Activated gamma-delta T cell (primary cell): Measurements from ENCODE around the gene TOX2.

ENCODE experiments used
- DNase-seq: peaks from one replicate; lab custom pipeline; 2025; lab: John Stamatoyannopoulos, UW

Gene TOX2

DNA sequence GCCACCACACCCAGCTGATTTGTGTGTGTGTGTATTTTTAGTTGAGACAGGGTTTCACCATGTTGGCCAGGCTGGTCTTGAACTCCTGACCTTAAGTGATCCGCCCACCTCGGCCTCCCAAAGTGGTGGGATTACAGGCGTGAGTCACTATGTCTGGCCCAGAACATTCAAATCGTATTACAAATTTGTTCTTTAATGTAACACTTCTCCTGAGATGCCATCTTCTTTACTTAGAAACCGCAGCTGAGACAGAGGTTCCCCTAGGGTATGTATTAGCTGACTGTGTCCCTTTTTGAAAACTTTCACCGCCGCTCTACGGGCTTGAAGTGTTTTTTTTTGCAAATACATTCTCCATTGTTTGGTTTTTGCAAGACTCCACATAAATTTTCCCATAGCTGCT is 62.6 kb downstream of the TOX2 start:
- no peak for DNase-seq

DNA sequence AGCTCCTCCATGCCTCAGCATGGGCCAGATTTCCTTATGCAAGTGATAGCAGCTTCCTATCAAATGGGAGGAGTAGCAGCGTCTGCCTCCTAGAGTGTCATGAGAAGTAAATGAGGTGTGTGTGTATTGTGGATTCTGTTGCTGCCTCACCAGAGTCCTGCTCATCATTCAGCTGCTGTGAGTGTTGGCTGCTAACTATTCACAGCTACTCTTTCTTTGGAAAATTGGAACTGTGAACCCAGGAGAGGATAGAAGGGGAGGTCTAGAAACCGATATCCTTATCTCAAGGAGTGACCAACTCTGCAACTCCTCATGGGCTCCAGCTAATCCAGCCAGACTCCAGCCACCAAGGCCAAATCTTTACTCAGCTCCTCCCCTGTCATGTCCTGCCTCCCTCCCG is 63.3 kb downstream of the TOX2 start:
- DNase-seq, result no peak

DNA sequence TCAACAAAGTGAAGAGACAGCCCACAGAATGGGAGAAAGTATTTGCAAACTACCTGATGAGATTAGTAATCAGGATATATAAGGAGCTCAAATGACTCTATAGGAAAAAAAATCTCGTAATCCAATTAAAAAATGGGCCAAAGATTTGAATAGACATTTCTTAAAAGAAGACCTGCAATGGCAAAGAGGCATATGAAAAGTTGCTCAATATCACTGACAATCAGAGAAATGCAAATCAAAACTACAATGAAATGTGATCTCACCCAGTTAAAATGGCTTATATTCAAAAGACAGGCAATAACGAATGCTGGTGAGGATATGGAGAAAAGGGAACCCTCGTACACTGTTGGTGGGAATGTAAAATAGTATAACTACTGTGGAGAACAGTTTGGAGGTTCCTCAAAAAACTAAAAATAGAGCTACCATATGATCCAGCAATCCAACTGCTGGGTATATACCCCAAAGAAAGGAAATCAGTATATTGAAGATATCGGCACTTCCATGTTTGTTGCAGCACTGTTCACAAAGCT is 65.0 kb downstream of the TOX2 start:
- DNase-seq, result no peak

DNA sequence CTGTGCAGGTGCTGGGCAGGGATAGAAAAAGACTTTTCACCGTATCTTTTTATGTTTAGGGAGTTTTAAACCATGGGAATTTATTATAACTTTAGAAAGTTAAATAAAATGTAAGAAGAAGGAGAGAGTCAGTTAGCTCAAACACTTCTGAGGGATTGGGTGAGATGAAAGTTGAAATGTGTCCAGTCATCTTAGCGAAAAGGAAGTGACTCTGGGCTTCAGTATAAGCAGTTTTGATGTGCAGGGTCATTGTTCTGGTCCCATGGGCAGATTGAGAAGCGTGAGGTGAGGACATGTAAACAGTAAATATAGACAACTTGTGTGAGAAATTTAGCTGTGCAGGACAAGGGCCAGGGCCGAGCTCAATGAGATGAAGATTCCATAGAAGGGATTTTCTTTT is 66.9 kb downstream of the TOX2 start:
- DNase-seq, result no peak

DNA sequence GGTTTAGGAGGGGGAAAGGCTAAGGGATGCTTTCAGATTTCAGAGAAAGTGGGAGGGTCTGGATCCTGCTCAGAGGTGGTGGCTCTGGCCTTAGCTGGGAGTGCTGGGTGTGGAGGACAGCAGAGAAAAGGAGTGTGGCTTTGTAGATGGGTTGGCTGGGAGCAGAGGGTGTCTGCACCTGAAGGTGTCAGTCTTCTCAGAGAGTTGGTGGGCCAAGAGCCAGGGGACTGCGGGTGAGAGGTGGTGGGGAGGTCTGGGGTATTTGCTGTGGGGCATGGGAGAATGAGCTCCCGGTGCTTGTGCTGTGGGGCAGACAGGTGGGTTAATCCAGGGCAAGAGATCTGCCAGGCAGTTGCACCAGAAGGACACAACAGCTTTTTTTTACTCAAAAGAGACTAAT is 67.4 kb downstream of the TOX2 start:
- no peak for DNase-seq

DNA sequence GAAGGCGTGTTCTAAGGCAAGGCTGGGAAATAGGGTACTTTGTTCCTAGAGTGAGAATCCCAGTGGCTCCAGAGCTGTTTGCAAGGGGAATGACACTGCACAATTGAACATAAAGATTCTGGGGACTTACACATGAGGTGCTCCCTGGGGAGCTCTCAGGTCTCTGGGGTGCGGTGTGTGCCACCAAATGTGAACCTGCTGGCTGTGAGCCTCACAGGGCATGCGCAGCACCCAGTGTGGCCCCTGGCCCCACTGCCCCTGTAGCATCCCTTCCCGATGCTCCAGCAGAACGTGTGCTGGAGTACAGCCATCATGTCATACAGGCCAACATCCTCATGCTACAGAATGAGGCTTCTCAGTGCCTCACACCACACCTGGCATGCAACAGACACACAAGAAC is 68.2 kb downstream of the TOX2 start:
- no peak for DNase-seq

DNA sequence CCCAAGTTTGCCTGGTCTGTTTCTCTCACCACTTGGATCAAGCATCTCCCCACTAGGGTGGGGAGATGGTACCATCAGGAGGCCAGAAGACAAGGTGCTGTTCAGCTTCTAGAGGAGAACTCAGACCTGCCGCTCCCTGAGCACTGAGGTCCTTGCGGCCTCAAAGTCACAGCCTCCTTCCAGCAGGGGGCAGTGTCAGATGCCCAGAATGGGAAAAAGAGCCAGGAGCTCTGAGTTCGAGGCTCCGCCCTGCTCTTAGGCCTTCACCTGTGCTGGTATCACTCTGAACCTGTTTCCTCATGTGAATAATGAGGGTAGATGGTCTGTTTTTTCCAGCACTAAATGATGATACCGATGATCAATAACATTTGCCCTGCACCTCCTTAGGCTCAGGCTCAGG is 68.7 kb downstream of the TOX2 start:
- DNase-seq, result no peak

DNA sequence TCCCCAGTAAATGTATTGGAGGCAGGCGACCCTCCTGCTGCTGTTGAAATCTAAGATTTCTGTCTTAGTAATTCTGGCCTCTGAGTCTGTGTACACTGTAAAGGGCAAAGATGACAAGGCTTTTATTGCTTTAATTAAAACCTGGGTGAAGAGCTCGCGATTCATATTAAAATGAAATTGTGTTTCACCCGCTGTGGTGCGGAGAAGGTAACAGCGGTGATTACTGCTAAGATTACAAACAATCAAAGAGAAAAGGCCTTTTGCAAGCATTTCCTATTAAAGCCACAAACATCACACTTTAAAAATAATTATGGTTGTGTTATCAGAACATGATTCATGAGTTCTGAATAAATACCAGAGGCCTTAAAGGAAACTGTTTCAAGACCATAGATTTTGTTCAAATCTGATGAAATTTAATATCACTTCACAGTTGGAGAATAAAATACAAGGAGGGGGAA is 69.3 kb downstream of the TOX2 start:
- no peak for DNase-seq

DNA sequence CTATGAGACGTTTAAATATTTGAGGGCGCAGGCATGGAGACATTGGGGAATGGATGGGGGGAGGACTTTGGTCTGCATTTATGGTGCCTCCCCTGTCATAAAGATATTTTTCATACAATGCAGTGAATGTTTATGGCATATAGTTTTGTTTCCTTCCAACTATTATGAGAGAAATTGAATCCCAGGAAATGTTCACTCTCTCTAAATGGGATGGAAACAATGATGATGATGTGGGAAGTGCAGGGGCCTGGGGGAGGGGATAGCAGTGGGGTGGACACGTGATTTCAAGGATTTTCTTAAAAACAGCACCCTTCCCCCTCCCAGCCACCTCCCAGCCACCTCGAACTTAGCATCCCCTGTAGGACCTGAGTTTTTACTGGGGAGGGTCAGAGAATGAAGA is 69.9 kb downstream of the TOX2 start:
- DNase-seq, result no peak

DNA sequence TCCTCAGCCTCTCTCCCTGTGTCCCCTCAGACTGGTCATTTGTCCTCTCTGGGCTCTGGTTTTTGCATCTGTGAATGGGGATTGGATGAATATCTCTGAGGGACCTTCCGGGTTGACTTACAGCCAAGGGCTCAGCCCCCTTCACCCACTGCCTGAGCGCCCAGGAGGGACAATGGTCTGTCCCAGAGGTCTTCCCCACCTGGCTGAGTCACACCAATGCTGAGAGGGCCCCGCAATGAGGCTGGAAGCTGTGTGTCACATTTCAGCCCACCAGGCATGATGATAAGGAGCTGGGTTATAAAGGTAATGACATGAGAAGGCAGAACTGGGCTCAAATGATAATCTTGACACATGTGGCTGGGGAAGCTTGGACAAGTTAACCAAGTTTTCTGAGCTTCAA is 70.5 kb downstream of the TOX2 start:
- DNase-seq, result no peak

DNA sequence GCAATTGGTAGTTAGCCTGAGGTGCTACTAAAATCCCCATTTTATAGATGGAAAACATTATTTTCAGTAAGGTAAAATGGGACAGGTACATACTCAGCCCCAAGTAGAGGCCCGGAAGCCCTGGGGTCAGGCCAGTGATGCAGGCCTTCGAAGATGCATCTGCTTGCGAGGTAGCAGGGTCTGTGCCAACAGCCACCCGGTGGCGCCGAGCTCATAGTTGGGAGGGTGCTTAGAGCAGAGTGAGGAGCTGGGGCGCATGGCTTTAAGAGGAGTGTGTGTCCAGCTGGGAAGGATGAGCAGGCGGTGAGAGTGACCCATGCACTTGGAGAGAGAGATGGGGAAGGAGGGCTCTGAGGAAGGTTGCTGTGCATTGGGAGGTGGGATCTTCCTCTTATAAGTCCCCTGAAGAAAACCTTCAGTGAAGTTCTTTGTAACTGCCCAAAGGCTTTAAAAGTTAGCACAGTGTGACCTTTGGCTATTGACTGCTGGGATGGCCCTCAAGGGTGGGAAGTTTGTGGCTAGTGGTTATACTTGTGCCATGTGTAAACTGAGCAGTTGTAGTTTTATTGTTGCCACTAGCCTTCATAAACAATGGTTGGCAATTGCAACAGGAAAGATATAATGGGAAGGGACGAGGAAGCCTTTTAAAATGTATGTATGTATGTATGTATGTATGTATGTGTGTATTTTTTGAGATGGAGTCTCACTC is 71.1 kb downstream of the TOX2 start:
- DNase-seq, result no peak

DNA sequence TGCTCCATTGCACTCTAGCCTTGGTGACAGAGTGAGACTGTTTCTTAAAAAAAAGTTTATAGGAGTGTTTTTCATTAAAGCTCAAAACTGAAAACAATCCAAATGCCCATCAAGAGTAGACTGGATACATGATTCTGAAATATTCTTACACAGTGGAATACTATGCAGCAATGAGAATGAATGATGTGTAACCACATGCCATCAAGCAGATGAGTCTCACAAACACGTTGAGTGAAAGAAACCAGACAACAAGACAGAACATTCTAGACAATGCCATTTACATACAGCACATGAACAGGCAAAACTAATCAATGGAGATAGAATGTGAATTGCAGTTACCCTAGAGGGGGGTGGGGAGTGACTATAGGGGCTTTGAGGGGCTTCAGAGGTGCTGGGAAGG is 72.4 kb downstream of the TOX2 start:
- DNase-seq, result no peak

DNA sequence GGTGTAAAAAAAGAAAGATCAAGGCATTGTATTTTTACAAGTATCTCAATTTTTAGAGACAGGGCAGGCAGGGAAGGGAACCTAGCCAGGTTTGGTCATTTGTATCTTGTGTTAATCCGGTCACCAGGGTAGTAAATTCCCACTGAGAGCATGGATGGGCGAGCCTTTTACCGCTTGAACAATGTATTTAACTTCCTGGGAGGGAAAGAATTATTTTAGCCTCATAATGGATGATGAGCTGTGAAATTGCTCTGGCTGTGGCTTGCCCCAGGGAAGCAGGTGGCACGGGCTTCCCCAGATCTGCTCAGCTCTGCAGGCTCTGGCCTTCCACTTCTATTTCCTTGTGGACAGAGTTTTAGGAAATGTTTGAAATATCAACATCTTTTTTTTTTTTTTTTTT is 72.9 kb downstream of the TOX2 start:
- DNase-seq, result no peak

DNA sequence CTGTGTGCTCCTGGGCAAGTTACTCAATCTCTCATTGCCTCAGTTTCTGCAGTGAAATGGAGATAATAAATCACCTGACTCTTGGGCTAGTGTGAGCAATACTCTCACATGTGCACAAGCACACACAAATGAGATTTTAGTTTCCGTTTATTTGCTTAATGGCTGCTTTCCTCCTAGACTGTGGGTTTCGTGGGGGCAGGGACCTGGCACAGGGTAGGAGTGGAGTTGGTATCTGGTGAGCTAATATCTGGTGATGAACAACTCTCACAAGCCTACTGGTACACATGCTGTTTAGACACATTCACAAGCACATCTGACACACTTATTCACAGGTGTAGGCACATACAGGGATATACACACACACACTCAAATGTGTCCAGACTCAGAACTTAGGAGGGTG is 73.8 kb downstream of the TOX2 start:
- DNase-seq, result no peak

DNA sequence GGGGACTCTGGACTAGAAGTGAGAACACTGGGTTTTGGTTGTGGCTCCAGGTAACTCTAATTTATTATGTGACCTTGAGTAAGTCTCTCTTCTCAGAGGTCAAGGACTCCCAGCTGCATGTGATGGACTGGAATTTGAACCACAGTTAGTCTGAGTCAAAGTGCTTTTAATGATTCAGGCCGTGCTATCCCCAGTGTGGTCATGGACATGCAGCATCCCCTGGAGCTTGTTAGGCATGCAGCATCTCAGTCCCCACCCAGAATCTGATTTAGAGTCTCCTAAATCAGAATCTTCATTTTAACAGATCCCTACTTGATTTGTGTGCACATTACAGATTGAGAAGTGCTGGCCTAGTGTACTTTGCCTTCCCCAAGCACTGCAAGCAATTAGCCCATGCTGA is 74.2 kb downstream of the TOX2 start:
- DNase-seq, result no peak

DNA sequence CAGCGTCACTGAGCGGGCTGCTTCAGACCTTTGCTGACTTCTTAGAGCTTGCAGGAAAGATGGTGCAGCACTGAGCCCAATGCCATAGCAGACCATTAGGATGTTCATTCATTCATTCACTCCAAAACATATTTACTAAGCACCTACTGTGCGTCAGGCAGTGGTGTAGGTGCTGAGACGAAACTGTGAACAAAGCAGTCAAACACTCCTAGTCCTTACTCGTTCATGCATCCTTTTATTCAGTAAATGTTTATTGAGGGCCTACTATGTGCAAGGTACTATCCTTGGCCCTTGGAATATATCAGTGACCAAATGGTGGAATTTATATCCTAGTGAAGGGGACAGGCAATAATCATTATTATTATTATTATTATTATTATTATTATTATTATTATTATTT is 76.6 kb downstream of the TOX2 start:
- DNase-seq, result no peak

DNA sequence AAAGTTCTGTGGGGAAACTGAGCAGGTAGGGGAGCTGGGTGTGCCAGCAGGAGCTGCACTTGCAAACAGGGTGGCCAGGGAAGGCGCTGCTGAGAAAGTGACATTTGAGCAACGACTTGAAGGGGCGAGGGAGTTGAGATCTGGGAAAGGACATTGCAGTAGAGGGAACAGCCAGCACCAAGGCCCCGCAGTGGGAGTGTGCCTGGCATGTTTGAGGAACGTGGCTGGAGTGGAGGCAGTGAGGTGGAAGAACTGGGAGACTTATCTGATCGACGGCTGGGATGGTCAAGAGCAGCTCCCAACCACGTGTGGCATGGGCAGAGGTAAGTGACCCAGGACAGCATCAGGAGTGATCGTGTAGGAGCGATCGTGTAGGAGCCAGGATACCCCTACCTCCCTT is 77.3 kb downstream of the TOX2 start:
- DNase-seq, result no peak

DNA sequence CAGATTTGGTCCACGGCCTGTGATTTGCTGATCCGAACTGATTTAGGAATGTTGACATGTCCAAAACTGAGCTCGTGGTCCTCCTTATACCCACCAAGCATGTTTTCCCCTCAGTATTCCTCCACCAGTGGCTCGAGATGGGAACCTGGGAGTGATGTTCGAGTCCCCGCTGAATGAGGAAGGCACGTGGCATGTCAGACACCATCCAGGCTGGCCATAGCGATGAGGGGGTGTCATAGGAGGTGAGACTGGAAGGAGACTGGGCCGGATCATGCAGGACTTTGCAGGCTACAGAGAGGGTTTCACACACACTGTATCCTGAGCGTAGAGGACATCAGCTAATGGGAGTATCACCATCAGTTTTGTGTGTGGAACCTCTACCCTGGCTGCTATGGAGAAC is 78.2 kb downstream of the TOX2 start:
- no peak for DNase-seq

DNA sequence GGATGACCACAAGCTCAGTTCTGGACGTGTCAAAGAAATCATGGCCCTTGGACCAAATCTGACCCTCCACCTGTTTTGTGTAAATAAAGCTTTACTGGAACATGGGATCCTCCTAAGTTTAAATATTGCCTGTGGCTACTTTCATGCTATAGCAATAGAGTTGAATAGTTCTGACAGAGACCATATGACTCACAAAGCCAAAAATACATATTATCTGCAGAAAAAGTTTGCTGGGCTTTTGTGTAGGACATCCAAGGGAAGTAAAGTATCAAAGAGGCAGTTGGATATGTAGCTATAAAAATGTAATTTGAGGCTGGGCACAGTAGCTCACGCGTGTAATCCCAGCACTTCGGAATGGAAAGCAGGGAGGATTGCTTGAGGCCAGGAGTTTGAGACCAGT is 78.9 kb downstream of the TOX2 start:
- no peak for DNase-seq

DNA sequence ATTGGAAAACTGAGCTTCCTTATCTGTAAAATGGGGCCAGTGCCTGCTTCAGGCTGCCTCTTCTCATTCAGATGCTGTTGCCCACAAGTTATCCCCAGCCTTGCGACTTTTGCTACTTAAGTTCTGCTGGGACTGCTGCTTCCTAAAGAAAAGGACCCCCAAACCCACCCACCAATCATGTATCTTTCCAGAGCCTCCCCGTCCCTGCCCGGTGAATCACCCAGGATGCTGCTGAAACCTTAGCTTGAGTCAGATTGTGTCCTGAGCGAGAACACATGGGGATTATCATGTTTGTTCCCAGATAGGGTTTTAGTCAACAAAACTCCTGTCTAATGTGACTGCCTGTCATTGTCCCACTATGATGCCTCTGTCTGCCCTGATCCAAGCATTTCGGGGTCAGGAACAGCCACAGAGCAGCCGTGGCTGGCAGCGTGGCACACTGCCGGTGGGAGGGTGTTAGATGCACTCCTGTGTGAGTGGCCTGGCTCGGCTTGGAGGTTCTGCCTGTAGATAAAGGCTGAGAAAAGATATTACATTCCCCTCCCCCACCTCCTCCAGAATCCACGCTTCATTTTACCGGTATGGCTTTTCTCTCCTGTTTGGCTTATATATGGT is 79.9 kb downstream of the TOX2 start:
- DNase-seq, result no peak

DNA sequence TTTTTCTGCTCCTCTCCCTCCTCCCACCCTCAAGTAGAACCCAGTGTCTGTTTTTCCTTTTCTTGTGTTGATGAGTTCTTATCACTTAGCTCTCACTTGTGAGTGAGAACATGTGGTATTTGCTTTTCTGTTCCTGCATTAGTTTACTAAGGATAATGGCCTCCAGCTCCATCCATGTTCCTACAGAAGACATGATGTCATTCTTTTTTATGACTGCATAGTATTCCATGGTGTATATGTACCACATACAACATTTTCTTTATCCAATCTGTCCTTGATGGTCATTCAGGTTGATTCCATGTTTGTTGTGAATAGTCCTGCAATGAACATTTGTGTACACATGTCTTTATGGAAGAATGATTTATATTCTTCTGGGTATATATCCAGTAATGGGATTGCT is 81.0 kb downstream of the TOX2 start:
- DNase-seq, result no peak

DNA sequence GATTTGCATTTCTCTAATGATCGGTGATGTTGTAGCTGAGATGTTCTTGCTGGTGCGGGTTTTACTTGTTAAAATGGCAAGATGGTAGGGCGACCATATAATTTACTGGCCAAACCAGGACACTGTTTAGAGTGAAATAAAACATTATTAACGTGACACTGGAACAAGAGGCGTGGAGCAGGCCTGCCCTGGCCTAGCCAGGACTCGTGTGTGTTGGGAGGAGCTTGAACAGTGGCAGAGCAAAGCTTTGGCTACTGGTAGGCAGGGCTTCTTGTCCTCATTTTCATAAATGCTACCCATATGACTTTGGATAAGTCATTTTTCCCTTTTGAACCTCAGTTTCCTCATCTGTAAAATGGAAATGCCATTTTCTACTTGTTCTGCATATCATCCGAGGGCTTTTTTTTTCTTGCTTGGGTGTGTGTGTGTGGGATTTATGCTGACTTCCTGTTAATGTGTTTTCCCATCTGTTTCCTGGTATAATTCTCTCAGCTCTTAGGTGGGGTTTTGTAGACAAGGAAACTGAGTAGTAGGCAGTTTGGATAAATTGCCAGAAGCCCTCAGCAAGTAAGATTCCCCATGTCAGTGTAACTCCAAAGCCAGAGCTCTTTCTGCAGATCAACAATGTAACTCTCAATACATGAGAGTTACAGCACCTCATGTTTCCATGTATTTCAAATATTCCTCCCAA is 81.7 kb downstream of the TOX2 start:
- no peak for DNase-seq

DNA sequence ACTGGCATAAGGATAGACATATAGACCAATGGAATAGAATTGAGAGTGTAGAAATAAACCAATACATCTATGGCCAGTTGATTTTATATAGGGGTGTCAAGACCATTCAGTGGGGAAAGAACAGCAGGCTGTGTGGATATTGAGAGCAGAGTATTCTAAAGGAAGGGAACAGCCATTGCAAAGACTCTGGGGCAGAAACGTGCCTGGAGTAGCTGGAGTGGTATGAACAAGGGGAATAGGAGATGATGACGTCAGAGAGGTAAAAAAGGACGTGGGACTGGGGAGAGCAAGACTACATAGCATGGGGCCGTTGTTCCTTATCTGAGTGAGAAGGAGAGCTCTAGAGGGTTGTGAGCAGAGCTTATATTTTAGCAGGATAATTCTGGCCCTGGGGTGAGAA is 85.2 kb downstream of the TOX2 start:
- DNase-seq, result no peak
